22Rv1 (cell line): ENCODE data around the gene SLC15A1.

Experiments
- ZFX ChIP-seq: fragments of 450-650 bp; IDR thresholded peaks from 2 replicates; pipeline ENCODE4 v1.6.1; 2017; ENCODE audit warnings: antibody characterized with exemption, borderline replicate concordance
- TF ChIP-seq, protein P1 (sequence below): fragments of 450-650 bp; IDR thresholded peaks from 2 replicates; pipeline ENCODE4 v1.5.1; 2017; ENCODE audit warnings: mild to moderate bottlenecking

DNA sequence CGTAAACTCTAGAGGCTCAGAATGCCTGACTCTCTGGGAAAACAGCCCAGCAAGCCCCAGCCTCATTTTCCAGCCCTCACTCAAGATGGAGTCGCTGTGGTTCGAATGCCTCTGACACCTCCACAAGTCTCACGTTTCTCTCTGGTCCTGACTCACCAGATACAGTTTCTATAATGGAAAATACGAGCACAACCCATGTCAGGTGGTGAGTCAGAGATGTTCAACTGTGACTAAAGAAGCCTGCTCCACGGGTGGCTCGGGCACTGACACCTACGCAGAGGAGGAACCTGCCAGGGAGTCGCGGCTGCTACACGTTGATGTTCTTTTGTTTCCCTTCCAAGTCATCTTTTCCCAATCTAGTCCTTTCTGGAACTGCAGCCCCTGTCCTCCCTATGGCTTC is 88.4 kb downstream of the SLC15A1 start:
- TF ChIP-seq, protein P1, sequence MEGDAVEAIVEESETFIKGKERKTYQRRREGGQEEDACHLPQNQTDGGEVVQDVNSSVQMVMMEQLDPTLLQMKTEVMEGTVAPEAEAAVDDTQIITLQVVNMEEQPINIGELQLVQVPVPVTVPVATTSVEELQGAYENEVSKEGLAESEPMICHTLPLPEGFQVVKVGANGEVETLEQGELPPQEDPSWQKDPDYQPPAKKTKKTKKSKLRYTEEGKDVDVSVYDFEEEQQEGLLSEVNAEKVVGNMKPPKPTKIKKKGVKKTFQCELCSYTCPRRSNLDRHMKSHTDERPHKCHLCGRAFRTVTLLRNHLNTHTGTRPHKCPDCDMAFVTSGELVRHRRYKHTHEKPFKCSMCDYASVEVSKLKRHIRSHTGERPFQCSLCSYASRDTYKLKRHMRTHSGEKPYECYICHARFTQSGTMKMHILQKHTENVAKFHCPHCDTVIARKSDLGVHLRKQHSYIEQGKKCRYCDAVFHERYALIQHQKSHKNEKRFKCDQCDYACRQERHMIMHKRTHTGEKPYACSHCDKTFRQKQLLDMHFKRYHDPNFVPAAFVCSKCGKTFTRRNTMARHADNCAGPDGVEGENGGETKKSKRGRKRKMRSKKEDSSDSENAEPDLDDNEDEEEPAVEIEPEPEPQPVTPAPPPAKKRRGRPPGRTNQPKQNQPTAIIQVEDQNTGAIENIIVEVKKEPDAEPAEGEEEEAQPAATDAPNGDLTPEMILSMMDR: no peak
- TF ChIP-seq ZFX: no peak
